Fibroblast of the aortic adventitia (primary cell): ENCODE results near the gene INTS6. TPM values are rescaled to one million over a fixed set of nuclear protein-coding genes. Genes with fewer than 3 reads are reported as not detected.

Experiments
- DNase-seq: peaks from one replicate; pipeline ENCODE4 v3.0.0-alpha.2; 2010; ENCODE audit warnings: low read depth
- H3K4me3 ChIP-seq: 2 replicates; pipeline ENCODE4 v1.5.1; 2011; ENCODE audit warnings: low read depth, mild to moderate bottlenecking, control low read depth, low read length, moderate library complexity
- total RNA-seq: library from RNA; depleted of rRNA; stranded (reverse); fragments of >200 nt; gene quantifications from 2 replicates; pipeline ENCODE4 v1.2.3, GENCODE V29; 2012; ENCODE audit warnings: low replicate concordance
- TF ChIP-seq, protein P1 (sequence below): IDR thresholded peaks from 2 replicates; pipeline ENCODE4 v1.5.1; 2011; ENCODE audit warnings: mild to moderate bottlenecking, low read length, control low read depth, inconsistent platforms; ENCODE audit not compliant: insufficient read depth

The INTS6 gene
- total RNA-seq, 1 donor, result 41.1 TPM

DNA sequence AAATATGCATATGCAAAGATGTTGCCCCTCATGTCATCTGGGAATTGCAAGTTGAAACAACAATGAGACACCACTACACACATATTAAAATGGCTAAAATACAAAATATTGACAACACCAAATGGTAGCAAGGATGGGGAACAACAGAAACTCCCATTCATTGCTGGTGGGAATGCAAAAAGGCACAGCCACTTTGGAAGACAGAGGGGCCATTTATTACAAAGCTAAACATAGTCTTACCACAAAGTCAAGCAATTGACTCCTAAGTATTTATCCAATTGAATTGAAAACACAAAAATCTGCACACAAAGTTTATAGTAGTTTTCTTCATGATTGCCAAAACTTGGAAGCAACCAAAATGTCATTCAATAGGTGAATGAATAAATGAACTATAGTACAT, 119.4 kb downstream of the INTS6 start:
- TF ChIP-seq, protein P1, sequence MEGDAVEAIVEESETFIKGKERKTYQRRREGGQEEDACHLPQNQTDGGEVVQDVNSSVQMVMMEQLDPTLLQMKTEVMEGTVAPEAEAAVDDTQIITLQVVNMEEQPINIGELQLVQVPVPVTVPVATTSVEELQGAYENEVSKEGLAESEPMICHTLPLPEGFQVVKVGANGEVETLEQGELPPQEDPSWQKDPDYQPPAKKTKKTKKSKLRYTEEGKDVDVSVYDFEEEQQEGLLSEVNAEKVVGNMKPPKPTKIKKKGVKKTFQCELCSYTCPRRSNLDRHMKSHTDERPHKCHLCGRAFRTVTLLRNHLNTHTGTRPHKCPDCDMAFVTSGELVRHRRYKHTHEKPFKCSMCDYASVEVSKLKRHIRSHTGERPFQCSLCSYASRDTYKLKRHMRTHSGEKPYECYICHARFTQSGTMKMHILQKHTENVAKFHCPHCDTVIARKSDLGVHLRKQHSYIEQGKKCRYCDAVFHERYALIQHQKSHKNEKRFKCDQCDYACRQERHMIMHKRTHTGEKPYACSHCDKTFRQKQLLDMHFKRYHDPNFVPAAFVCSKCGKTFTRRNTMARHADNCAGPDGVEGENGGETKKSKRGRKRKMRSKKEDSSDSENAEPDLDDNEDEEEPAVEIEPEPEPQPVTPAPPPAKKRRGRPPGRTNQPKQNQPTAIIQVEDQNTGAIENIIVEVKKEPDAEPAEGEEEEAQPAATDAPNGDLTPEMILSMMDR, result no peak
- DNase-seq, result no peak
- no peak overlapping the region for H3K4me3 ChIP-seq

DNA sequence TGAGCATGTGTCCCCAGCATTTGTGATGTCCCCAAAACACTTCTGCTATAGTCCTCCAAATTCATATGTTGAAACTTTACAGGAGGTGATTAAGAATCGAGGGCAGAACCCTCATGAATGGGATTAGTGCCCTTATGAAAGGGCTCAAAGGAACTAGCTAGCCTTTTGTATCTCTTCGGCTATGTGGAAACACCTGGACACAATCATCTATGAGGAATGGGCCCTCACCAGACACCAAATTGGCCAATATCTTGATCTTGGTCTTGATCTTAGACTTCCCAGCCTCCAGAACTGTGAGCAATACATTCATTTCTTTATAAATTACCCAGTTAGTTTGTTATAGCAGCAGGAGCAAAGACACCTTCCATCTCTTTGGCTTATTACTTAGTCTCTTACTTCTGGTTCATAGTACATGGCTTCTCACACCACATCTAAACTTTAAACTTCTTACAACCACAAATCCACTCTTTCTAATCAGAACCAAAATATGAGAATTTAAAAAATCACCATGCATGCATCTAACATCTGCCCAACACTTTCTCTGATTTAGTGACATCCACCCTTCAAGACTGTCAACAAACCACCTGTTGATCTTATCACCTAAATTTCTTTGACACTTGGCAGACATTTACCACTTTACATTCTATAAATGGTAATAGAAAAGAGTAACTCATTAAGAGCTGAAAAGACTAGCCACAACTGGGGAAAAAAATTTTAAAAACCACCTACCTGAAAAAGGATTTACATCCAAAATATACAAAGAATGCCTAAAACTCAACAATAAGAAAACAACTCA, 120.1 kb downstream of the INTS6 start:
- no peak for DNase-seq
- no peak overlapping the region for H3K4me3 ChIP-seq
- TF ChIP-seq, protein P1, result no peak

DNA sequence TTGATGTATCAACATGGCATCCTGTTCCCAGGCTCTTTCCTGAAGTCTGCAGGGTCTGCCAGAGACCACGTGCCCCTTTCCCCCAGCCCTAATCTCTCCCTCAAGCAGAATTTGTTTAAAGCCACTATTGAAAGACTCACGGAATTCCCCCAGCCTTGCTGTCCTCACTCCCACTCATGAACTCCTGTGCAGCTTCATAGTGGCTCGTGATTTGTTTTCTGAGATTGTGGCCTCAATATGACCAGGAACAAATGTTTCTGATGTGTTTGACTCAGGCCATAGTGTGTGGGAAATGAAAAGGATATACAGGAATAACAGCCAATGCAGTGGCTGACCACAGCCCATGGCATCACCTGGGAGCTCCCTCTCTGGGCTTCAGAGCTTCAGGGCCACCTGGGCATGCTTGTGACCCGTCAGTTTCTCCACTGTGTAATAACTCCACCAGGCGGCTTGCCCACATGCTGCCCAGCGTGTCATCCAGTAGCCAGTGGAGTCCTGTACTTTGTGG, 121.4 kb downstream of the INTS6 start:
- TF ChIP-seq, protein P1, result no peak
- H3K4me3 ChIP-seq, result no peak overlapping the region
- DNase-seq, result no peak

DNA sequence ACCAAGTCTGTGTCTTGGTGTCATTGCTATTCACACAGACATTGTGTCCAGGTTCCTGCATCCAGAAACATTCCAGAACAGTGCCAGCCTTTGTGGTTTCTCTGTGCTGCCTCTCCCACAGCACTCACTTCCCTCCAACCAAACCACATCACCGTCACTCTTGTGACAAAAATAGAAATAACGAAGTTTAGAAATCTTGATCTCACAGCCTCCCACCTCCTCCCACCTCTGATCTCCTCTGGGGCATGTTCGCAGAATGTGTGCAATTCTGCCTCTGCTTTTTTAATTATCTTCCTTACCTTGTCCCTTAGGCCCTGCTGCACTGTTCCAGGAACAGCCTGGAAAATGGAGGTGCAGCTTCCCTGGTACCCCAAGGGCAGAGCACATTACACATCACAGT, 122.0 kb downstream of the INTS6 start:
- peak; percentile 23 for DNase-seq
- no peak overlapping the region for H3K4me3 ChIP-seq
- TF ChIP-seq, protein P1, result no peak

DNA sequence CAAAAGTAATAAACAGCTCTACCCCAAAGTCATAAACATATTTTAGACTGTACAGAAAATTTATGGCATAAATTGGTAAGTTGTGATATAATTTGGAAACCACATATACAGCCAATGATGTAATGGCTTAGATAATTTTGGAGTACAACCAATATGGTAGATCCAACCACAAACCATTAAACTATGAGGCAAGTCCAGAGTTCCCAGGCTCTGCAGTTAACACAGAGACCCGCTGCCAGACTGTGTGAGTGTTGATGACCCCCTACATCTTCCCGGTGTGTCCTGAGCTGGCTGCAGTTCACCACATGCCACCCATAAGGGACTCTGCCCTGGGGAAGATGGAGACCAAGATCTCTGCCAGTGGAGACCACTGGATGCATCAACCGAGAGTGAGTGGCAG, 123.2 kb downstream of the INTS6 start:
- no peak overlapping the region for H3K4me3 ChIP-seq

DNA sequence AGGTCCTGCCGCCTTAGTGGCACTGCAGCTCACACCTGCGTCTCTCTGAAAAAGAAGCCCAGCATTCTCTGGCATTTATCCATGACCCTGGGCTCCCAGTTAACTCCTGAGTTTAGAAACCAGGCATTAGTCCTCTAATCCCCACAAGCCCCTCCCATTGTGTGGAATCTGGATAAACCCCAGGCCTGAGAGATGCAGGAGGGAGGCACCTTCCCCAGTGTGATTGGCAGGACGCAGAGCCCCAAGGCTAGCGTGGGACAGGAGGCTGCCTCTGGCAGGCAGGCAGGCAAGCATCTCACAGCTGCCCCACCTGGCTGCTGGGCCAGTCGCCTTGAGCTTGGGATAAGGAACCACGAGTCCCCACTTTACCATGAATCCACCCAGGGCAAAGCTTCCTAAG, 124.3 kb downstream of the INTS6 start:
- no peak overlapping the region for H3K4me3 ChIP-seq
- TF ChIP-seq, protein P1, result no peak
- no peak for DNase-seq

More for the DNA sequence above, 123.2 kb downstream of the INTS6 start:
- TF ChIP-seq, protein P1, result no peak
- DNase-seq, result no peak
